ENCODE measurements around the gene NEIL1. TPM values are rescaled to one million over a fixed set of nuclear protein-coding genes. Genes with fewer than 3 reads are reported as not detected.
A peak's percentile ranks its signal among the peaks of the same experiment; 100 is the strongest.
"Not testable (repeated sequence)": the region's sequence is repeated elsewhere in the genome, so short reads cannot be mapped to it uniquely, and the experiment has no call there.

The NEIL1 gene
- 1 to 10 TPM; 1.0 to 1.9 TPM for total RNA-seq

- ATAC-seq (no peak), DNase-seq (no peak)
- CTCF ChIA-PET: no interaction called here
- peaks cover 31% of the 10 kb centered on the region for H3K4me1 Mint-ChIP-seq
- peak within 1 kb of the TSS; percentile 7 for H3K27ac Mint-ChIP-seq
- peaks cover 24% of the 10 kb centered on the region for H3K27me3 Mint-ChIP-seq
- peaks cover 9% of the 10 kb centered on the region for H3K9me3 Mint-ChIP-seq (ENCODE audit: low read depth)
- peak within 1 kb of the TSS; percentile 41 for H3K4me3 Mint-ChIP-seq
- H3K36me3 Mint-ChIP-seq: peaks cover 31% of the 10 kb centered on the region
Measured at GRCh38 chr15:75346796-75347221, at the start of gene NEIL1. TSS of gene NEIL1 (plus strand) at chr15:75347039. CDS start at chr15:75348906, 1,867 bp downstream.

GRCh38 chr15:75298541-75299310 is 48.1 kb upstream of the NEIL1 start:
- H3K27ac Mint-ChIP-seq; H3K27me3 Mint-ChIP-seq; H3K4me1 Mint-ChIP-seq; H3K36me3 Mint-ChIP-seq; H3K9me3 Mint-ChIP-seq (ENCODE audit: low read depth); H3K4me3 Mint-ChIP-seq; DNase-seq: not testable (repeated sequence)
- peak; percentile 98 for ATAC-seq
- CTCF ChIA-PET: interaction anchor here (0.6 kb wide), 1 partner anchor 9 kb away, joined by 3 read pairs; no protein-coding TSS in a partner anchor

- ATAC-seq (peak; percentile 92), DNase-seq (peak; percentile 69)
- CTCF ChIA-PET; H3K9me3 Mint-ChIP-seq (ENCODE audit: low read depth); H3K4me1 Mint-ChIP-seq; H3K27ac Mint-ChIP-seq; H3K4me3 Mint-ChIP-seq; H3K36me3 Mint-ChIP-seq: not testable (repeated sequence)
- H3K27me3 Mint-ChIP-seq: peaks cover 13% of the 10 kb centered on the region
Measured at GRCh38 chr15:75299311-75299688, 47.5 kb upstream of the NEIL1 start.

GRCh38 chr15:75300026-75300425 is 46.8 kb upstream of the NEIL1 start:
- DNase-seq; ATAC-seq; H3K9me3 Mint-ChIP-seq (ENCODE audit: low read depth); H3K4me1 Mint-ChIP-seq; H3K4me3 Mint-ChIP-seq; H3K27ac Mint-ChIP-seq; H3K36me3 Mint-ChIP-seq: not testable (repeated sequence)
- H3K27me3 Mint-ChIP-seq: peaks cover 21% of the 10 kb centered on the region
- CTCF ChIA-PET: interaction anchor here (0.8 kb wide), 1 partner anchor 1235 kb away, joined by 4 read pairs; no protein-coding TSS in a partner anchor

- no peak overlapping the region for H3K4me3 Mint-ChIP-seq
- no peaks in the 10 kb centered on the region for H3K36me3 Mint-ChIP-seq
- H3K9me3 Mint-ChIP-seq (ENCODE audit: low read depth): no peaks in the 10 kb centered on the region
- ATAC-seq (no peak), DNase-seq (no peak)
- peaks cover 37% of the 10 kb centered on the region for H3K27me3 Mint-ChIP-seq
- CTCF ChIA-PET: no interaction called here
- H3K27ac Mint-ChIP-seq: no peak overlapping the region
- peaks cover 5% of the 10 kb centered on the region for H3K4me1 Mint-ChIP-seq
Measured at GRCh38 chr15:75302318-75302717, 44.5 kb upstream of the NEIL1 start.

- CTCF ChIA-PET; H3K9me3 Mint-ChIP-seq (ENCODE audit: low read depth); H3K36me3 Mint-ChIP-seq; H3K27ac Mint-ChIP-seq; DNase-seq; H3K4me3 Mint-ChIP-seq; ATAC-seq; H3K4me1 Mint-ChIP-seq: not testable (repeated sequence)
- peaks cover 41% of the 10 kb centered on the region for H3K27me3 Mint-ChIP-seq
Measured at GRCh38 chr15:75302753-75303152, 44.1 kb upstream of the NEIL1 start.

- H3K27me3 Mint-ChIP-seq: peaks cover 60% of the 10 kb centered on the region
Measured at GRCh38 chr15:75306188-75306587, 40.7 kb upstream of the NEIL1 start.

GRCh38 chr15:75307778-75308390 is 39.0 kb upstream of the NEIL1 start:
- peaks cover 64% of the 10 kb centered on the region for H3K27me3 Mint-ChIP-seq

More at GRCh38 chr15:75306188-75306587, 40.7 kb upstream of the NEIL1 start:
- no peak overlapping the region for H3K27ac Mint-ChIP-seq
- no peaks in the 10 kb centered on the region for H3K36me3 Mint-ChIP-seq
- DNase-seq (no peak), ATAC-seq (no peak)
- no peaks in the 10 kb centered on the region for H3K9me3 Mint-ChIP-seq (ENCODE audit: low read depth)
- CTCF ChIA-PET: no interaction called here
- no peak overlapping the region for H3K4me3 Mint-ChIP-seq
- H3K4me1 Mint-ChIP-seq: peaks cover 5% of the 10 kb centered on the region

GRCh38 chr15:75309711-75310110 is 37.1 kb upstream of the NEIL1 start:
- H3K9me3 Mint-ChIP-seq (ENCODE audit: low read depth): no peaks in the 10 kb centered on the region
- no peak overlapping the region for H3K27ac Mint-ChIP-seq
- ATAC-seq (no peak), DNase-seq (no peak)
- no peaks in the 10 kb centered on the region for H3K36me3 Mint-ChIP-seq
- peaks cover 51% of the 10 kb centered on the region for H3K27me3 Mint-ChIP-seq
- CTCF ChIA-PET: no interaction called here
- H3K4me1 Mint-ChIP-seq: peaks cover 11% of the 10 kb centered on the region
- H3K4me3 Mint-ChIP-seq: no peak overlapping the region

More at GRCh38 chr15:75307778-75308390, 39.0 kb upstream of the NEIL1 start:
- Mint-ChIP-seq H3K36me3 (no peaks in the 10 kb centered on the region), H3K27ac (no peak overlapping the region), H3K4me1 (peaks cover 11% of the 10 kb centered on the region), H3K4me3 (no peak overlapping the region), H3K9me3 (ENCODE audit: low read depth) (no peaks in the 10 kb centered on the region)
- DNase-seq: no peak
- ATAC-seq: peak; percentile 55
- CTCF ChIA-PET: interaction anchor here (0.6 to 1.1 kb wide), 2 partner anchors 10 to 249 kb away, joined by 3 read pairs; no protein-coding TSS in a partner anchor

GRCh38 chr15:75312548-75312947 is 34.3 kb upstream of the NEIL1 start:
- H3K36me3 Mint-ChIP-seq; H3K4me3 Mint-ChIP-seq; CTCF ChIA-PET; H3K27ac Mint-ChIP-seq; H3K9me3 Mint-ChIP-seq (ENCODE audit: low read depth); ATAC-seq; DNase-seq: not testable (repeated sequence)
- peaks cover 26% of the 10 kb centered on the region for H3K27me3 Mint-ChIP-seq
- H3K4me1 Mint-ChIP-seq: peaks cover 11% of the 10 kb centered on the region

- CTCF ChIA-PET: interaction anchor here (0.6 kb wide), 1 partner anchor 633 kb away, joined by 4 read pairs; no protein-coding TSS in a partner anchor
- Mint-ChIP-seq H3K4me3 (no peak overlapping the region), H3K9me3 (ENCODE audit: low read depth) (no peaks in the 10 kb centered on the region), H3K4me1 (peaks cover 11% of the 10 kb centered on the region), H3K27me3 (peaks cover 18% of the 10 kb centered on the region), H3K27ac (no peak overlapping the region), H3K36me3 (no peaks in the 10 kb centered on the region)
- ATAC-seq (no peak), DNase-seq (no peak)
Measured at GRCh38 chr15:75313116-75313845, 33.6 kb upstream of the NEIL1 start.

GRCh38 chr15:75314552-75315290 is 32.1 kb upstream of the NEIL1 start:
- DNase-seq: no peak
- Mint-ChIP-seq H3K36me3 (no peaks in the 10 kb centered on the region), H3K9me3 (ENCODE audit: low read depth) (no peaks in the 10 kb centered on the region), H3K4me3 (no peak overlapping the region), H3K4me1 (peaks cover 11% of the 10 kb centered on the region), H3K27ac (no peak overlapping the region), H3K27me3 (peaks cover 10% of the 10 kb centered on the region)
- CTCF ChIA-PET: no interaction called here
- no peak for ATAC-seq
